AG09309 (cell line): ENCODE measurements around the gene WNT3.
"Not testable (repeated sequence)": the region's sequence is repeated elsewhere in the genome, so short reads cannot be mapped to it uniquely, and the experiment has no call there.

ENCODE experiments used
- DNase-seq: peaks from one replicate; pipeline ENCODE4 v3.0.0-alpha.2; 2010; ENCODE audit warnings: low read depth
- H3K4me3 ChIP-seq: 2 replicates; pipeline ENCODE4 v1.5.1; 2011; ENCODE audit warnings: mild to moderate bottlenecking, low read depth, low read length, moderate library complexity; ENCODE audit not compliant: control insufficient read depth
- CTCF ChIP-seq: IDR thresholded peaks from 2 replicates; pipeline ENCODE4 v1.5.1; 2011; ENCODE audit warnings: mild to moderate bottlenecking, low read depth, low read length, inconsistent platforms; ENCODE audit not compliant: insufficient read depth, control insufficient read depth; ENCODE audit errors: missing control alignments

WNT3 gene

GRCh38 chr17:46850688-46851028, 32.2 kb upstream of the WNT3 start:
- H3K4me3 ChIP-seq: no peak overlapping the region
- TF ChIP-seq CTCF: no peak
- no peak for DNase-seq

- TF ChIP-seq CTCF: no peak
- DNase-seq: no peak
- no peak overlapping the region for H3K4me3 ChIP-seq
Observed at GRCh38 chr17:46848534-46848933, 30.0 kb upstream of the WNT3 start.

- no peak for TF ChIP-seq CTCF
- no peak for DNase-seq
- no peak overlapping the region for H3K4me3 ChIP-seq
Observed at GRCh38 chr17:46847204-46848191, 29.0 kb upstream of the WNT3 start.

GRCh38 chr17:46842835-46843234, 24.3 kb upstream of the WNT3 start:
- TF ChIP-seq CTCF: peak; percentile 55
- DNase-seq: no peak
- H3K4me3 ChIP-seq: no peak overlapping the region

- no peak for DNase-seq
- TF ChIP-seq CTCF: peak; percentile 54
- H3K4me3 ChIP-seq: peak overlapping the region; percentile 31
Observed at GRCh38 chr17:46841561-46842379, 23.3 kb upstream of the WNT3 start.

- not testable (repeated sequence) for DNase-seq, H3K4me3 ChIP-seq
Observed at GRCh38 chr17:46840596-46840995, 22.1 kb upstream of the WNT3 start.

- no peak for TF ChIP-seq CTCF
- no peak overlapping the region for H3K4me3 ChIP-seq
- DNase-seq: no peak
Observed at GRCh38 chr17:46839211-46839610, 20.7 kb upstream of the WNT3 start.
